ENCODE data around the gene FBXL12.
"Not testable (repeated sequence)": the region's sequence is repeated elsewhere in the genome, so short reads cannot be mapped to it uniquely, and the experiment has no call there.

The FBXL12 gene

GRCh38 chr19:9789066-9789465, 29.8 kb downstream of the FBXL12 start:
- Histone ChIP-seq H3K36me3 (ENCODE audit: insufficient read depth, low read length) (no peaks in the 10 kb centered on the region), H3K9ac (ENCODE audit: low read depth, low read length, poor library complexity, severe bottlenecking) (no peak overlapping the region), H4K20me1 (ENCODE audit: insufficient read depth, low read length, poor library complexity, severe bottlenecking) (no peaks in the 10 kb centered on the region), H3K9me3 (ENCODE audit: insufficient read depth, low read depth, low read length) (no peaks in the 10 kb centered on the region), H3F3A (ENCODE audit: low read depth) (0 out of 2 replicates have a peak, but pooled peaks cover 3% of the 10 kb centered on the region), H2AFZ (ENCODE audit: low read length) (no peak overlapping the region), H3K4me3 (ENCODE audit: low read length, poor library complexity, severe bottlenecking) (no peak overlapping the region), H3K4me2 (ENCODE audit: low read depth, low read length, poor library complexity, severe bottlenecking) (no peak overlapping the region), H3K9me2 (replicated peaks; ENCODE audit: low read depth, low read length) (no peaks in the 10 kb centered on the region), H3K4me1 (ENCODE audit: insufficient read depth, low read length, poor library complexity, severe bottlenecking) (peaks cover 27% of the 10 kb centered on the region), H3K27me3 (ENCODE audit: insufficient read depth, low read length, poor library complexity, severe bottlenecking) (no peaks in the 10 kb centered on the region), H3K79me2 (ENCODE audit: insufficient read depth, low read length) (peaks cover 7% of the 10 kb centered on the region; the same call in 1 of the 2 replicates)
- TF ChIP-seq, protein P1, sequence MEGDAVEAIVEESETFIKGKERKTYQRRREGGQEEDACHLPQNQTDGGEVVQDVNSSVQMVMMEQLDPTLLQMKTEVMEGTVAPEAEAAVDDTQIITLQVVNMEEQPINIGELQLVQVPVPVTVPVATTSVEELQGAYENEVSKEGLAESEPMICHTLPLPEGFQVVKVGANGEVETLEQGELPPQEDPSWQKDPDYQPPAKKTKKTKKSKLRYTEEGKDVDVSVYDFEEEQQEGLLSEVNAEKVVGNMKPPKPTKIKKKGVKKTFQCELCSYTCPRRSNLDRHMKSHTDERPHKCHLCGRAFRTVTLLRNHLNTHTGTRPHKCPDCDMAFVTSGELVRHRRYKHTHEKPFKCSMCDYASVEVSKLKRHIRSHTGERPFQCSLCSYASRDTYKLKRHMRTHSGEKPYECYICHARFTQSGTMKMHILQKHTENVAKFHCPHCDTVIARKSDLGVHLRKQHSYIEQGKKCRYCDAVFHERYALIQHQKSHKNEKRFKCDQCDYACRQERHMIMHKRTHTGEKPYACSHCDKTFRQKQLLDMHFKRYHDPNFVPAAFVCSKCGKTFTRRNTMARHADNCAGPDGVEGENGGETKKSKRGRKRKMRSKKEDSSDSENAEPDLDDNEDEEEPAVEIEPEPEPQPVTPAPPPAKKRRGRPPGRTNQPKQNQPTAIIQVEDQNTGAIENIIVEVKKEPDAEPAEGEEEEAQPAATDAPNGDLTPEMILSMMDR (conservative IDR thresholded peaks at IDR 0.05; ENCODE audit: low read length) = no peak

DNA sequence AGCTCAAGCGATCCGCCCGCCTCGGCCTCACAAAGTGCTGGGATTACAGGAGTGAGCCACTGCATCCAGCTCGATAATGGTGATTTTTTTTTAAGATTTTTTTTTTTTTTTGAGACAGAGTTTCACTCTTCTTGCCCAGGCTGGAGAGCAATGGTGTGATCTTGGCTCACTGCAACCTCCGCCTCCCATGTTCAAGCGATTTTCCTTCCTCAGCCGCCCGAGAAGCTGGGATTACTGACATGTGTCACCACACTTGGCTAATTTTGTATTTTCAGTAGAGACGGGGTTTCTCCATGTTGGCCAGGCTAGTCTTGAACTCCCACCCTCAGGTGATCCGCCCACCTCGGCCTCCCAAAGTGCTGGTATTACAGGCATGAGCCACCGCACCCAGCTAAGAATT, 30.3 kb downstream of the FBXL12 start:
- not testable (repeated sequence) for H3K9me3 ChIP-seq (ENCODE audit: insufficient read depth, low read depth, low read length); H2AFZ ChIP-seq (ENCODE audit: low read length); H3K36me3 ChIP-seq (ENCODE audit: insufficient read depth, low read length); H3K79me2 ChIP-seq (ENCODE audit: insufficient read depth, low read length); H3K9me2 ChIP-seq (replicated peaks; ENCODE audit: low read depth, low read length); H3K4me3 ChIP-seq (ENCODE audit: low read length, poor library complexity, severe bottlenecking); H3K4me2 ChIP-seq (ENCODE audit: low read depth, low read length, poor library complexity, severe bottlenecking); H3K27me3 ChIP-seq (ENCODE audit: insufficient read depth, low read length, poor library complexity, severe bottlenecking); H4K20me1 ChIP-seq (ENCODE audit: insufficient read depth, low read length, poor library complexity, severe bottlenecking); H3K9ac ChIP-seq (ENCODE audit: low read depth, low read length, poor library complexity, severe bottlenecking); H3F3A ChIP-seq (ENCODE audit: low read depth)
- peaks cover 23% of the 10 kb centered on the region for H3K4me1 ChIP-seq (ENCODE audit: insufficient read depth, low read length, poor library complexity, severe bottlenecking)

- H3K9me2 ChIP-seq (replicated peaks; ENCODE audit: low read depth, low read length) = no peaks in the 10 kb centered on the region
- H3K27me3 ChIP-seq (ENCODE audit: insufficient read depth, low read length, poor library complexity, severe bottlenecking) = no peaks in the 10 kb centered on the region
- no peaks in the 10 kb centered on the region for H3K9me3 ChIP-seq (ENCODE audit: insufficient read depth, low read depth, low read length)
- H3K79me2 ChIP-seq (ENCODE audit: insufficient read depth, low read length) = peaks cover 7% of the 10 kb centered on the region; the same call in 1 of the 2 replicates
- peak overlapping the region; percentile 75 for H3K4me3 ChIP-seq (ENCODE audit: low read length, poor library complexity, severe bottlenecking)
- H3F3A ChIP-seq (ENCODE audit: low read depth) = no peaks in the 10 kb centered on the region
- H4K20me1 ChIP-seq (ENCODE audit: insufficient read depth, low read length, poor library complexity, severe bottlenecking) = no peaks in the 10 kb centered on the region
- H3K4me2 ChIP-seq (ENCODE audit: low read depth, low read length, poor library complexity, severe bottlenecking) = peak overlapping the region; percentile 77
- H2AFZ ChIP-seq (ENCODE audit: low read length) = peak overlapping the region; percentile 92; the same call in 1 of the 2 replicates
- peaks cover 19% of the 10 kb centered on the region for H3K4me1 ChIP-seq (ENCODE audit: insufficient read depth, low read length, poor library complexity, severe bottlenecking)
- H3K9ac ChIP-seq (ENCODE audit: low read depth, low read length, poor library complexity, severe bottlenecking) = peak overlapping the region; percentile 62
- H3K36me3 ChIP-seq (ENCODE audit: insufficient read depth, low read length) = no peaks in the 10 kb centered on the region
- TF ChIP-seq, protein P1 (conservative IDR thresholded peaks at IDR 0.05; ENCODE audit: low read length) = no peak
- no peak for TF ChIP-seq EZH2phosphoT487 (IDR thresholded peaks at IDR 0.05; ENCODE audit: borderline replicate concordance)
Observed at GRCh38 chr19:9786819-9787218, 32.1 kb downstream of the FBXL12 start.

DNA sequence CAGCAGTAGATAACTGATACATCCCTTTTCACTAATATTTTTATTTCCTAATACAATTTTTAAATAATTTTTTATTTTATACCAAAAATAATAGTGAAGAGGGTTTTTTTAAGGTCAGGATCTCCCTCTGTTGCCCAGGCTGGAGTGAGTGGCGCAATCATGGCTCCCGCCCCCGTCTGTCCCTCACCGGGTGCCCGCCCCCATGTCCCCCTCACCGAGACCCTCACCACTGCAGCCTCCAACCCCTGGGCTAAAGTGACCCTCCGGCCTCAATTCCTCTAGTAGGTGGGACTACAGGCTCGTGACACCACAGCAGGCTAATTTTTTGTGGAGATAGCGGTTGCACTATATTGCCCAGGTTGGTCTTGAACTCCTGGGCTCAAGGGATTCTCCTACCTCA, 32.5 kb downstream of the FBXL12 start:
- peak overlapping the region; percentile 62 for H3K9ac ChIP-seq (ENCODE audit: low read depth, low read length, poor library complexity, severe bottlenecking)
- TF ChIP-seq, protein P1 (conservative IDR thresholded peaks at IDR 0.05; ENCODE audit: low read length) = no peak
- TF ChIP-seq EZH2phosphoT487 (IDR thresholded peaks at IDR 0.05; ENCODE audit: borderline replicate concordance) = no peak
- no peaks in the 10 kb centered on the region for H3K9me3 ChIP-seq (ENCODE audit: insufficient read depth, low read depth, low read length)

More for the DNA sequence above, 32.5 kb downstream of the FBXL12 start:
- peak overlapping the region; percentile 75 for H3K4me3 ChIP-seq (ENCODE audit: low read length, poor library complexity, severe bottlenecking)
- H3K4me2 ChIP-seq (ENCODE audit: low read depth, low read length, poor library complexity, severe bottlenecking) = peak overlapping the region; percentile 77
- H2AFZ ChIP-seq (ENCODE audit: low read length) = peak overlapping the region; percentile 92; the same call in 1 of the 2 replicates
- H3F3A ChIP-seq (ENCODE audit: low read depth) = no peaks in the 10 kb centered on the region
- no peaks in the 10 kb centered on the region for H3K36me3 ChIP-seq (ENCODE audit: insufficient read depth, low read length)
- H3K79me2 ChIP-seq (ENCODE audit: insufficient read depth, low read length) = peaks cover 7% of the 10 kb centered on the region; the same call in 1 of the 2 replicates
- H3K9me2 ChIP-seq (replicated peaks; ENCODE audit: low read depth, low read length) = no peaks in the 10 kb centered on the region
- peaks cover 17% of the 10 kb centered on the region for H3K4me1 ChIP-seq (ENCODE audit: insufficient read depth, low read length, poor library complexity, severe bottlenecking)
- no peaks in the 10 kb centered on the region for H4K20me1 ChIP-seq (ENCODE audit: insufficient read depth, low read length, poor library complexity, severe bottlenecking)
- no peaks in the 10 kb centered on the region for H3K27me3 ChIP-seq (ENCODE audit: insufficient read depth, low read length, poor library complexity, severe bottlenecking)
